H9 (cell line): Measurements from ENCODE around the gene DEDD2. TPM values are rescaled to one million over a fixed set of nuclear protein-coding genes. Genes with fewer than 3 reads are reported as not detected.

Experiments
- DNase-seq: peaks from one replicate; pipeline ENCODE4 v3.0.0-alpha.2; 2017
- H2AFZ ChIP-seq: one replicate; pipeline ENCODE4 v1.6.1; 2013; ENCODE audit warnings: mild to moderate bottlenecking, low read length, control low read depth, moderate library complexity
- H2AK5ac ChIP-seq: 2 replicates; pipeline ENCODE4 v1.6.1; 2013; ENCODE audit warnings: low read length, control low read depth, mixed read lengths; ENCODE audit not compliant: insufficient read length
- H2BK120ac ChIP-seq: one replicate; pipeline ENCODE4 v1.6.1; 2013; ENCODE audit warnings: low read depth, mild to moderate bottlenecking, low read length, control low read depth, inconsistent platforms; ENCODE audit not compliant: poor library complexity, severe bottlenecking
- H2BK12ac ChIP-seq: 2 replicates; pipeline ENCODE4 v1.6.1; 2013; ENCODE audit warnings: low read length, control low read depth, mixed read lengths, low read depth; ENCODE audit not compliant: insufficient read length
- H2BK15ac ChIP-seq: 2 replicates; pipeline ENCODE4 v1.6.1; 2013; ENCODE audit warnings: low read depth, low read length, control low read depth
- H2BK20ac ChIP-seq: one replicate; pipeline ENCODE4 v1.6.1; 2013; ENCODE audit warnings: low read depth, mild to moderate bottlenecking, low read length, control low read depth, inconsistent platforms; ENCODE audit not compliant: poor library complexity, severe bottlenecking
- H2BK5ac ChIP-seq: 2 replicates; pipeline ENCODE4 v1.6.1; 2013; ENCODE audit warnings: low read length, control low read depth, mixed read lengths; ENCODE audit not compliant: insufficient read length
- H3K14ac ChIP-seq: 2 replicates; pipeline ENCODE4 v1.6.1; 2013; ENCODE audit warnings: low read length, control low read depth; ENCODE audit not compliant: insufficient read depth
- H3K18ac ChIP-seq: 2 replicates; pipeline ENCODE4 v1.6.1; 2013; ENCODE audit warnings: low read depth, mild to moderate bottlenecking, mixed read lengths, low read length, control low read depth; ENCODE audit not compliant: insufficient read length
- H3K23ac ChIP-seq: 2 replicates; pipeline ENCODE4 v1.6.1; 2013; ENCODE audit warnings: low read length, control low read depth, mixed read lengths, low read depth; ENCODE audit not compliant: insufficient read length
- H3K23me2 ChIP-seq: 2 replicates; pipeline ENCODE4 v1.6.1; 2013; ENCODE audit warnings: low read depth, mild to moderate bottlenecking, mixed read lengths, low read length, control low read depth; ENCODE audit not compliant: insufficient read length, poor library complexity, severe bottlenecking
- H3K27ac ChIP-seq: 2 replicates; pipeline ENCODE4 v1.5.1; 2013; ENCODE audit warnings: low read length, control low read depth, mixed read lengths, low read depth; ENCODE audit not compliant: insufficient read length
- H3K27me3 ChIP-seq: 2 replicates; pipeline ENCODE4 v1.6.1; 2013; ENCODE audit warnings: low read length, control low read depth, inconsistent platforms; ENCODE audit not compliant: insufficient read depth
- H3K4ac ChIP-seq: 2 replicates; pipeline ENCODE4 v1.6.1; 2013; ENCODE audit warnings: low read depth, mild to moderate bottlenecking, control low read depth, inconsistent platforms, low read length, moderate library complexity
- H3K4me1 ChIP-seq: 2 replicates; pipeline ENCODE4 v1.6.1; 2013; ENCODE audit warnings: low read length, control low read depth, inconsistent platforms; ENCODE audit not compliant: insufficient read depth
- H3K4me2 ChIP-seq: 2 replicates; pipeline ENCODE4 v1.6.1; 2013; ENCODE audit warnings: low read length, control low read depth, mixed read lengths; ENCODE audit not compliant: insufficient read length, insufficient read depth
- H3K56ac ChIP-seq: 2 replicates; pipeline ENCODE4 v1.6.1; 2013; ENCODE audit warnings: low read depth, mild to moderate bottlenecking, mixed read lengths, low read length, control low read depth; ENCODE audit not compliant: insufficient read length
- H3K79me1 ChIP-seq: 2 replicates; pipeline ENCODE4 v1.6.1; 2013; ENCODE audit warnings: low read depth, mild to moderate bottlenecking, moderate library complexity, low read length, control low read depth, inconsistent platforms; ENCODE audit not compliant: insufficient read depth, poor library complexity, severe bottlenecking
- H3K79me2 ChIP-seq: 2 replicates; pipeline ENCODE4 v1.6.1; 2013; ENCODE audit warnings: low read length, control low read depth, inconsistent platforms; ENCODE audit not compliant: insufficient read depth
- H3K9ac ChIP-seq: 2 replicates; pipeline ENCODE4 v1.6.1; 2013; ENCODE audit warnings: low read length, control low read depth, mixed read lengths; ENCODE audit not compliant: insufficient read length; ENCODE audit errors: extremely low read depth
- H3K9me3 ChIP-seq: one replicate; pipeline ENCODE4 v1.6.1; 2013; ENCODE audit warnings: low read depth, low read length, inconsistent platforms; ENCODE audit not compliant: control insufficient read depth
- H3T11ph ChIP-seq: one replicate; pipeline ENCODE4 v1.6.1; 2013; ENCODE audit warnings: mild to moderate bottlenecking, low read length, control low read depth, inconsistent platforms
- H4K20me1 ChIP-seq: one replicate; pipeline ENCODE4 v1.6.1; 2013; ENCODE audit not compliant: control insufficient read depth, insufficient read length, insufficient read depth
- H4K5ac ChIP-seq: 2 replicates; pipeline ENCODE4 v1.6.1; 2013; ENCODE audit warnings: low read depth, mild to moderate bottlenecking, mixed read lengths, low read length, control low read depth; ENCODE audit not compliant: insufficient read length
- H4K8ac ChIP-seq: replicated peaks from 2 replicates; pipeline ENCODE4 v1.6.1; 2013; ENCODE audit warnings: low read length, control low read depth, mixed read lengths, low read depth; ENCODE audit not compliant: insufficient read length
- H4K91ac ChIP-seq: 2 replicates; pipeline ENCODE4 v1.6.1; 2013; ENCODE audit warnings: low read depth, mild to moderate bottlenecking, moderate library complexity, mixed read lengths, low read length, control low read depth; ENCODE audit not compliant: insufficient read length
- H3K27ac Mint-ChIP-seq, 3 experiments: 2 replicates in 2 of 3; 3 replicates in 1 of 3; pipeline ENCODE4 v1.8.0; 2020 to 2021; ENCODE audit warnings: mixed read lengths in 3 of 3, mild to moderate bottlenecking in 1 of 3, moderate library complexity in 1 of 3
- H3K27me3 Mint-ChIP-seq: 2 replicates; pipeline ENCODE4 v1.8.0; 2021; ENCODE audit warnings: low read depth, mild to moderate bottlenecking, moderate library complexity, mixed read lengths
- H3K36me3 Mint-ChIP-seq, 3 experiments: 2 replicates in 2 of 3; 3 replicates in 1 of 3; pipeline ENCODE4 v1.8.0; 2020 to 2021; ENCODE audit warnings: low read depth in 3 of 3, mixed read lengths in 3 of 3; ENCODE audit not compliant: insufficient read depth in 1 of 3
- H3K4me1 Mint-ChIP-seq, 2 experiments: 2 replicates each; pipeline ENCODE4 v1.8.0; 2020; ENCODE audit warnings: mixed read lengths in 2 of 2
- H3K4me3 Mint-ChIP-seq, 2 experiments: 2 replicates in 1 of 2; 3 replicates in 1 of 2; pipeline ENCODE4 v1.8.0; 2020 to 2021; ENCODE audit warnings: mild to moderate bottlenecking in 2 of 2, mixed read lengths in 2 of 2, moderate library complexity in 1 of 2
- H3K9me3 Mint-ChIP-seq, 2 experiments: 2 replicates in 1 of 2; 3 replicates in 1 of 2; pipeline ENCODE4 v1.8.0; 2020; ENCODE audit warnings: mild to moderate bottlenecking in 2 of 2, mixed read lengths in 2 of 2, moderate library complexity in 1 of 2
- CTCF ChIP-seq: fragments of 200-600 bp; sonication (generic); conservative IDR thresholded peaks from 3 replicates; pipeline ENCODE4 v1.8.0; 2021; ENCODE audit warnings: antibody characterized with exemption, mild to moderate bottlenecking
- WGBS: extraction: QIAGEN DNeasy Blood & Tissue Kit; methylation state at CpG from one replicate; pipeline ENCODE4 v1.1.7; 2013; ENCODE audit warnings: missing lambda C conversion rate, low lambda C conversion rate, mixed read lengths; ENCODE audit not compliant: insufficient read length; ENCODE audit errors: extremely low coverage; 5-methylcytosine and 5-hydroxymethylcytosine counted together
- total RNA-seq: library from RNA; stranded (reverse); gene quantifications from 2 replicates; pipeline ENCODE4 v1.2.1, GENCODE V29; 2021

Gene DEDD2
- total RNA-seq, 1 experiment from 2014 or later, result 32.3 TPM

GRCh38 chr19:42203700-42204099 lies 13.8 kb downstream of the DEDD2 start:
- Mint-ChIP-seq H3K4me3 (no peak overlapping the region), H3K27me3 (no peaks in the 10 kb centered on the region), H3K27ac (no peak overlapping the region; a peak in 1 of 7 replicates), H3K36me3 (peaks cover 52 to 93% (median 89%) of the 10 kb centered on the region in 3 experiments), H3K9me3 (no peaks in the 10 kb centered on the region), H3K4me1 (peaks cover 34 to 51% of the 10 kb centered on the region in 2 experiments)
- H2BK120ac ChIP-seq, result no peak overlapping the region
- no peak overlapping the region for H2AK5ac ChIP-seq
- WGBS, result no CpG with 5 or more reads among the region's 2 CpGs
- no peak overlapping the region for H2BK20ac ChIP-seq
- no peak overlapping the region for H3K56ac ChIP-seq
- H3K9me3 ChIP-seq, result no peaks in the 10 kb centered on the region
- H4K20me1 ChIP-seq, result no peaks in the 10 kb centered on the region
- no peak overlapping the region for H3K14ac ChIP-seq
- H3K4ac ChIP-seq, result no peak overlapping the region
- peaks cover 4% of the 10 kb centered on the region for H3K79me1 ChIP-seq
- no peak for TF ChIP-seq CTCF
- no peak overlapping the region for H2BK5ac ChIP-seq
- H2BK15ac ChIP-seq, result no peak overlapping the region
- no peaks in the 10 kb centered on the region; the same call in 1 of the 2 replicates for H3K4me1 ChIP-seq
- no peak overlapping the region for H3K18ac ChIP-seq
- no peaks in the 10 kb centered on the region for H3K27me3 ChIP-seq
- no peak for DNase-seq
- H3K23ac ChIP-seq, result no peak overlapping the region
- H4K91ac ChIP-seq, result no peak overlapping the region
- no peak overlapping the region for H2AFZ ChIP-seq
- H3K79me2 ChIP-seq, result peaks cover 6% of the 10 kb centered on the region; the same call in 1 of the 2 replicates
- no peak overlapping the region for H4K5ac ChIP-seq
- no peak overlapping the region for H3T11ph ChIP-seq
- H2BK12ac ChIP-seq, result no peak overlapping the region
- no peak overlapping the region for H4K8ac ChIP-seq
- H3K9ac ChIP-seq, result no peak overlapping the region
- no peak overlapping the region for H3K27ac ChIP-seq
- no peak overlapping the region for H3K4me2 ChIP-seq
- H3K23me2 ChIP-seq, result peaks cover 2% of the 10 kb centered on the region
